Activated CD4-positive, CD25-positive, alpha-beta regulatory T cell treated with anti-CD3 and anti-CD28 coated beads, Interleukin-2, amount 50 U/mL, for 24 hours (primary cell): ENCODE results near the gene SIK3.

Source experiments
- ATAC-seq, 2 donors: fragments of 150-1000 bp; cut with Tn5 transposase; one replicate each; pipeline ENCODE4 v1.10.0; 2021; ENCODE audit warnings: mild to moderate bottlenecking in 1 of 2, moderate library complexity in 1 of 2

The SIK3 gene

GRCh38 chr11:116928102-116928777 is 170.0 kb downstream of the SIK3 start:
- ATAC-seq, result peak; percentile 39 to 48

GRCh38 chr11:116927163-116927974 is 170.9 kb downstream of the SIK3 start:
- peak; percentile 26 to 40 for ATAC-seq

GRCh38 chr11:116925050-116925449 is 173.2 kb downstream of the SIK3 start:
- ATAC-seq, result no peak

GRCh38 chr11:116918925-116919655 is 179.1 kb downstream of the SIK3 start:
- no peak for ATAC-seq

- no peak for ATAC-seq
Measured at GRCh38 chr11:116917632-116918031, 180.6 kb downstream of the SIK3 start.

- ATAC-seq, result no peak
Measured at GRCh38 chr11:116916886-116917285, 181.3 kb downstream of the SIK3 start.

- ATAC-seq, result no peak
Measured at GRCh38 chr11:116916052-116916451, 182.2 kb downstream of the SIK3 start.

GRCh38 chr11:116913000-116913399 is 185.2 kb downstream of the SIK3 start:
- ATAC-seq, result no peak

- no peak for ATAC-seq
Measured at GRCh38 chr11:116911976-116912734, 186.1 kb downstream of the SIK3 start.

GRCh38 chr11:116910847-116911246 is 187.4 kb downstream of the SIK3 start:
- ATAC-seq, result no peak

GRCh38 chr11:116910378-116910777 is 187.8 kb downstream of the SIK3 start:
- no peak for ATAC-seq

GRCh38 chr11:116909245-116909644 is 189.0 kb downstream of the SIK3 start:
- no peak for ATAC-seq

GRCh38 chr11:116906479-116906878 is 191.7 kb downstream of the SIK3 start:
- ATAC-seq, result no peak

GRCh38 chr11:116903090-116903489 is 195.1 kb downstream of the SIK3 start:
- no peak for ATAC-seq

GRCh38 chr11:116901964-116902688 is 196.1 kb downstream of the SIK3 start:
- no peak for ATAC-seq

- ATAC-seq, result no peak
Measured at GRCh38 chr11:116901211-116901610, 197.0 kb downstream of the SIK3 start.

- no peak for ATAC-seq
Measured at GRCh38 chr11:116896211-116896610, 202.0 kb downstream of the SIK3 start.

GRCh38 chr11:116895048-116895757 is 203.0 kb downstream of the SIK3 start:
- ATAC-seq, result no peak

- no peak for ATAC-seq
Measured at GRCh38 chr11:116893906-116894305, 204.3 kb downstream of the SIK3 start.

GRCh38 chr11:116893437-116893836 is 204.8 kb downstream of the SIK3 start:
- ATAC-seq, result no peak

- no peak for ATAC-seq
Measured at GRCh38 chr11:116892374-116892773, 205.9 kb downstream of the SIK3 start.
